Right cardiac atrium (tissue), 5 donors: ENCODE results near the gene HOXA4. TPM values are rescaled to one million over a fixed set of nuclear protein-coding genes. Genes with fewer than 3 reads are reported as not detected.

Experiments
- ATAC-seq, 2 donors: fragments of 200-7000 bp; cut with Tn5 transposase; one replicate each; pipeline versions ENCODE4 v1.8.0 to v1.9.1; 2020; ENCODE audit warnings: moderate library complexity in 2 of 2, mild to moderate bottlenecking in 1 of 2
- DNase-seq, 3 donors: peaks; one replicate each; pipeline ENCODE4 v3.0.0-alpha.2; 2020
- H3K27ac ChIP-seq: one replicate; pipeline ENCODE4 v1.5.1; 2013; ENCODE audit warnings: mild to moderate bottlenecking, low read length, control low read depth, moderate library complexity
- H3K27me3 ChIP-seq: one replicate; pipeline ENCODE4 v1.6.1; 2013; ENCODE audit not compliant: control insufficient read depth, insufficient read depth
- H3K4me1 ChIP-seq: one replicate; pipeline ENCODE4 v1.6.1; 2013; ENCODE audit warnings: low read length; ENCODE audit not compliant: control insufficient read depth, insufficient read depth
- H3K4me3 ChIP-seq: one replicate; pipeline ENCODE4 v1.5.1; 2013; ENCODE audit warnings: low read length, control low read depth
- H3K9me3 ChIP-seq: one replicate; pipeline ENCODE4 v1.6.1; 2013; ENCODE audit warnings: low read length; ENCODE audit not compliant: control insufficient read depth
- WGBS: extraction: QIAGEN DNeasy Blood & Tissue Kit; methylation state at CpG from one replicate; pipeline ENCODE4 v1.1.7; 2013; 5-methylcytosine and 5-hydroxymethylcytosine counted together
- intact Hi-C, 4 donors: fragments of 100-400 bp; cut with DNase I; formaldehyde crosslinking; loops; one replicate each; pipeline versions ENCODE4 v1.11.0 to v1.14.0; 2022 to 2023
- polyA plus RNA-seq: library from polyadenylated mRNA; stranded (reverse); fragments of 200-250 nt; gene quantifications from one replicate; pipeline ENCODE4 v1.2.3, GENCODE V29; 2013
- total RNA-seq, 4 donors: library from RNA; stranded (reverse); fragmentation: NEBNext Ultra II Directional; extraction: Animal tissue kit (Norgen Biotek cat#: 25700); gene quantifications; one replicate each; pipeline ENCODE4 v1.2.1, GENCODE V29; 2021
- donor health status: healthy with polysubstance abuse.
- donor health status: DM: no; HTN: yes; CAD: no.
- donor health status: DM: no; HTN: no; CAD: no.
- donor health status: DM: no; HTN: yes; CAD: no; lungs with severe emphysema.
- donor health status: DM: yes; HTN: yes; CAD: no.

The HOXA4 gene
- total and polyA plus RNA-seq, 5 donors = 0.12 to 3.3 (median 1.9) TPM

- DNase-seq = peak in 1 of 3 donors; percentile 42
- H3K27ac ChIP-seq = no peak overlapping the region
- intact Hi-C loops = no loop called here
- ATAC-seq = no peak
- peaks cover 3% of the 10 kb centered on the region for H3K27me3 ChIP-seq
- no peaks in the 10 kb centered on the region for H3K9me3 ChIP-seq
- 24% methylated on average over 40 of the region's 40 CpGs for WGBS
- H3K4me3 ChIP-seq = peak overlapping the region; percentile 64
- H3K4me1 ChIP-seq = no peaks in the 10 kb centered on the region
These were observed 13.6 kb upstream of the HOXA4 start for GRCh38 chr7:27143950-27144780.

- H3K9me3 ChIP-seq = no peaks in the 10 kb centered on the region
- peak within 1 kb of the TSS; percentile 64 for H3K4me3 ChIP-seq
- DNase-seq (peak in 2 of 3 donors; percentile 57 to 78), ATAC-seq (peak; percentile 69 to 80)
- intact Hi-C loops = no loop called here
- WGBS = 15% methylated on average over 86 of the region's 86 CpGs
- peaks cover 3% of the 10 kb centered on the region for H3K27me3 ChIP-seq
- H3K4me1 ChIP-seq = no peaks in the 10 kb centered on the region
- peak within 1 kb of the TSS; percentile 33 for H3K27ac ChIP-seq
These were observed 12.7 kb upstream of the HOXA4 start, which contains the start of gene HOXA5 for GRCh38 chr7:27143023-27143949. HOXA5 (minus strand) TSS chr7:27143681; CDS start chr7:27143607, 74 bp downstream.

DNA sequence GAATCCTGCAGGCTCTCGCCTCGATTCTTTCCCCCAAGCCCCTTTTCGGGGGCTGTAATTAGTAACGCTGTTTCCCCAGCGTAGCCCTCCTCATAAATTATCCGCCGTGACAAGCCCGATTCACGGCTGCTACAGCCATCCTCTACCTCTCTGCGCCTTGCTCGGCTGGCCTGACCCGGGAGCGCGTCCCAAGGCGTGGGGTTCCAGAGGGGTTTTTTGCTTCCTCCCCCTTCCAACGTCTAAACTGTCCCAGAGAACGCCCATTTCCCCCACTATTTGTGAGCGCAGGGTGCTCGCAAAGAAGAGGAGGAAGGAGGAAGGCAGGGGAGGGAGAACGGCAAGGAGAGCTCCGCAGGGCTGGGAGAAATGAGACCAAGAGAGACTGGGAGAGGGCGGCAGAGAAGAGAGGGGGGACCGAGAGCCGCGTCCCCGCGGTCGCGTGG lies 12.0 kb upstream of the HOXA4 start:
- peak overlapping the region; percentile 64 for H3K4me3 ChIP-seq
- no peaks in the 10 kb centered on the region for H3K4me1 ChIP-seq
- ATAC-seq (peak in 1 of 2 donors; percentile 5), DNase-seq (no peak)
- no peaks in the 10 kb centered on the region for H3K9me3 ChIP-seq
- H3K27ac ChIP-seq = no peak overlapping the region
- intact Hi-C loops = no loop called here
- H3K27me3 ChIP-seq = peaks cover 3% of the 10 kb centered on the region
- WGBS = 12% methylated on average over 29 of the region's 29 CpGs

GRCh38 chr7:27141923-27142579 lies 11.5 kb upstream of the HOXA4 start:
- 23% methylated on average over 30 of the region's 30 CpGs for WGBS
- DNase-seq (no peak), ATAC-seq (peak in 1 of 2 donors; percentile 13)
- intact Hi-C loops = no loop called here
- no peaks in the 10 kb centered on the region for H3K9me3 ChIP-seq
- H3K4me1 ChIP-seq = no peaks in the 10 kb centered on the region
- no peak overlapping the region for H3K27ac ChIP-seq
- peaks cover 3% of the 10 kb centered on the region for H3K27me3 ChIP-seq
- peak overlapping the region; percentile 64 for H3K4me3 ChIP-seq

GRCh38 chr7:27141137-27141922 lies 10.8 kb upstream of the HOXA4 start:
- H3K9me3 ChIP-seq = no peaks in the 10 kb centered on the region
- WGBS = 57% methylated on average over 18 of the region's 18 CpGs
- intact Hi-C loops = no loop called here
- H3K27me3 ChIP-seq = peaks cover 3% of the 10 kb centered on the region
- no peaks in the 10 kb centered on the region for H3K4me1 ChIP-seq
- peak overlapping the region; percentile 64 for H3K4me3 ChIP-seq
- no peak overlapping the region for H3K27ac ChIP-seq
- ATAC-seq = no peak
- no peak for DNase-seq

GRCh38 chr7:27140126-27140857 lies 9.7 kb upstream of the HOXA4 start:
- ATAC-seq (no peak), DNase-seq (no peak)
- intact Hi-C loops = no loop called here
- WGBS = 57% methylated on average over 15 of the region's 15 CpGs
- no peaks in the 10 kb centered on the region for H3K4me1 ChIP-seq
- H3K27me3 ChIP-seq = peaks cover 3% of the 10 kb centered on the region
- H3K9me3 ChIP-seq = no peaks in the 10 kb centered on the region
- no peak overlapping the region for H3K27ac ChIP-seq
- no peak overlapping the region for H3K4me3 ChIP-seq

- intact Hi-C loops = no loop called here
- DNase-seq (no peak), ATAC-seq (no peak)
- H3K4me3 ChIP-seq = no peak overlapping the region
- H3K27ac ChIP-seq = no peak overlapping the region
- no peaks in the 10 kb centered on the region for H3K9me3 ChIP-seq
- 32% methylated on average over 53 of the region's 53 CpGs for WGBS
- H3K27me3 ChIP-seq = peaks cover 3% of the 10 kb centered on the region
- no peaks in the 10 kb centered on the region for H3K4me1 ChIP-seq
These were observed 9.0 kb upstream of the HOXA4 start for GRCh38 chr7:27139334-27140125.

GRCh38 chr7:27138985-27139333 lies 8.4 kb upstream of the HOXA4 start:
- Histone ChIP-seq H3K9me3 (no peaks in the 10 kb centered on the region), H3K4me1 (no peaks in the 10 kb centered on the region), H3K27ac (no peak overlapping the region), H3K4me3 (no peak overlapping the region), H3K27me3 (peaks cover 2% of the 10 kb centered on the region)
- intact Hi-C loops = no loop called here
- 56% methylated on average over 11 of the region's 11 CpGs for WGBS
- no peak for DNase-seq
- no peak for ATAC-seq

GRCh38 chr7:27138472-27138871 lies 7.9 kb upstream of the HOXA4 start:
- WGBS = 68% methylated on average over 1 of the region's 1 CpG
- no peak overlapping the region for H3K4me3 ChIP-seq
- intact Hi-C loops = no loop called here
- H3K27ac ChIP-seq = no peak overlapping the region
- no peaks in the 10 kb centered on the region for H3K27me3 ChIP-seq
- DNase-seq = no peak
- no peak for ATAC-seq
- no peaks in the 10 kb centered on the region for H3K9me3 ChIP-seq
- H3K4me1 ChIP-seq = no peaks in the 10 kb centered on the region
